K562 (cell line): Measurements from ENCODE around the gene HMX2.

Source experiments
- PHF20 ChIP-seq: fragments of 450-650 bp; IDR thresholded peaks from 2 replicates; pipeline ENCODE4 v1.6.1; 2018; ENCODE audit not compliant: partially characterized antibody
- POLR2A ChIP-seq: fragments of 450-650 bp; conservative IDR thresholded peaks from 2 replicates; pipeline ENCODE4 v1.6.1; 2016
- RNF2 ChIP-seq: sonication (generic); IDR thresholded peaks from 2 replicates; pipeline ENCODE4 v1.6.1; 2016
- ZBTB40 ChIP-seq, 2 experiments: fragments of 450-650 bp in 1 of 2; sonication (generic) in 1 of 2; formaldehyde crosslinking in 1 of 2; IDR thresholded peaks; 2 replicates each; pipeline versions ENCODE4 v1.7.1 to v1.9.0; 2016 to 2022; ENCODE audit warnings: inconsistent platforms in 1 of 2, mild to moderate bottlenecking in 1 of 2, missing genetic modification reagents in 1 of 2

GRCh38 chr10:123140164-123140982 is 7.6 kb upstream of the HMX2 start:
- TF ChIP-seq POLR2A (no peak), ZBTB40 (IDR thresholded peaks at IDR 0.05) (no peak), ZBTB40 (CRISPR knock-in tag; IDR thresholded peaks at IDR 0.05) (no peak), PHF20 (no peak), RNF2 (no peak)
